Subcutaneous abdominal adipose tissue (tissue), 5 donors: ENCODE data around the gene MAGEB2.

Experiments used
- H3K27ac ChIP-seq: one replicate; pipeline ENCODE4 v1.7.0; 2013; ENCODE audit warnings: low read depth, mild to moderate bottlenecking, inconsistent platforms, low read length, moderate library complexity
- H3K27me3 ChIP-seq, 5 donors: one replicate each; pipeline ENCODE4 v1.7.0; 2013; ENCODE audit warnings: low read length in 5 of 5, inconsistent platforms in 1 of 5; ENCODE audit not compliant: control insufficient read depth in 5 of 5, insufficient read depth in 4 of 5
- H3K36me3 ChIP-seq, 5 donors: one replicate each; pipeline ENCODE4 v1.7.0; 2013; ENCODE audit warnings: low read length in 5 of 5; ENCODE audit not compliant: control insufficient read depth in 5 of 5, insufficient read depth in 5 of 5
- H3K4me1 ChIP-seq, 5 donors: one replicate each; pipeline ENCODE4 v1.7.0; 2013; ENCODE audit warnings: low read length in 5 of 5, mild to moderate bottlenecking in 3 of 5, moderate library complexity in 1 of 5; ENCODE audit not compliant: control insufficient read depth in 5 of 5, insufficient read depth in 5 of 5
- H3K4me3 ChIP-seq, 5 donors: one replicate each; pipeline ENCODE4 v1.7.0; 2013; ENCODE audit warnings: low read length in 5 of 5, low read depth in 1 of 5
- H3K9ac ChIP-seq, 5 donors: one replicate each; pipeline ENCODE4 v1.7.0; 2013; ENCODE audit warnings: low read length in 5 of 5, mild to moderate bottlenecking in 4 of 5, moderate library complexity in 3 of 5
- H3K9me3 ChIP-seq, 5 donors: one replicate each; pipeline ENCODE4 v1.7.0; 2013; ENCODE audit warnings: low read length in 5 of 5; ENCODE audit not compliant: control insufficient read depth in 5 of 5
- donor health status: healthy.
- donor health status: healthy.
- donor health status: healthy.
- donor health status: healthy.
- donor health status: healthy.

The MAGEB2 gene

GRCh38 chrX:30220661-30221060 is 5.3 kb downstream of the MAGEB2 start:
- Histone ChIP-seq H3K27ac (no peak overlapping the region), H3K36me3 (no peaks in the 10 kb centered on the region), H3K9me3 (no peaks in the 10 kb centered on the region), H3K4me1 (no peaks in the 10 kb centered on the region), H3K27me3 (peaks cover 0 to 6% (median 3%) of the 10 kb centered on the region in 5 donors), H3K4me3 (no peak overlapping the region), H3K9ac (no peak overlapping the region)

DNA sequence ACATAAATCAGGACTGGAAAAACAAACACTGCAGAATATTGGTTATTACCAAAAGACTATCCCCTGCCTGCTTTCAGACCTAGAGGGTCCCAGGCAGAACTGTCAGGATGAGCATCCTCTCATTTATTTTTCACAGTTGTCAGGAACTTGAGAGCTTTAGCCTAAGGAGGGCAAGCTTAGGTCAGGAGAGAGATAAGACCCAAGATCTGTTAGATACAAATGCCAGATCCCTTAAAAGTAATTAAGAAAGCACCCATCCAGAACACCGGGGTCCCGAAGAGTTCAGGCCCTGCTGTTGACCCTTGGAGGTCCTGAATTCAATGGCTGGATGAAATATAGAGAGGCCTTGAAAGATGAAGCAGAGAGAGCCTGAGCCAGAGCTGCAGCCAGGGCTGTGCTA is 9.2 kb downstream of the MAGEB2 start:
- no peak overlapping the region for H3K9ac ChIP-seq
- H3K36me3 ChIP-seq: no peaks in the 10 kb centered on the region

DNA sequence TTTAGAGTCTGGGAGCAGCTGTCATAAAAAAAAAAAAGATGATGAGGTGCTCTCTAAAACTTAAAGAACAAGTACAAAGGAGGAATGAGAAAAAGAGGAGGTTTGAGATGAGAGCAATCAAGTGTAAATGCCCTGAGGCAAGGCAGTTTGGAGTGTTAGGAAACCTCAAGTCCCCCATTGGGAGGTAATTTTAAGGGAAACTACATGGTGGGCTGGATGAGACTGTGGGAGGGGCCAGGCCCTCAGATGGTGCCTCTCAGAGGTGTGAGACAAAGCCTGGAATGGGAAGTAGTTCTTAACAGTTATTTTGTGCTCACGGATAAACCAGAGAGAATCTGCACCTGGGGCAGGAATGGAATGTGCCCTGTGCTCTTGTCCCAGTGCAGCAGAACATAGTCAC is 13.2 kb downstream of the MAGEB2 start:
- H3K4me3 ChIP-seq: no peak overlapping the region
- H3K27ac ChIP-seq: no peak overlapping the region
- no peaks in the 10 kb centered on the region for H3K36me3 ChIP-seq
- H3K27me3 ChIP-seq: peaks cover 0 to 7% (median 0%) of the 10 kb centered on the region in 5 donors
- no peak overlapping the region for H3K9ac ChIP-seq
- no peaks in the 10 kb centered on the region for H3K9me3 ChIP-seq
- no peaks in the 10 kb centered on the region for H3K4me1 ChIP-seq

More for the DNA sequence above, 9.2 kb downstream of the MAGEB2 start:
- H3K4me1 ChIP-seq: no peaks in the 10 kb centered on the region
- H3K27me3 ChIP-seq: peaks cover 0 to 12% (median 0%) of the 10 kb centered on the region in 5 donors
- H3K9me3 ChIP-seq: no peaks in the 10 kb centered on the region
- H3K27ac ChIP-seq: no peak overlapping the region
- no peak overlapping the region for H3K4me3 ChIP-seq

DNA sequence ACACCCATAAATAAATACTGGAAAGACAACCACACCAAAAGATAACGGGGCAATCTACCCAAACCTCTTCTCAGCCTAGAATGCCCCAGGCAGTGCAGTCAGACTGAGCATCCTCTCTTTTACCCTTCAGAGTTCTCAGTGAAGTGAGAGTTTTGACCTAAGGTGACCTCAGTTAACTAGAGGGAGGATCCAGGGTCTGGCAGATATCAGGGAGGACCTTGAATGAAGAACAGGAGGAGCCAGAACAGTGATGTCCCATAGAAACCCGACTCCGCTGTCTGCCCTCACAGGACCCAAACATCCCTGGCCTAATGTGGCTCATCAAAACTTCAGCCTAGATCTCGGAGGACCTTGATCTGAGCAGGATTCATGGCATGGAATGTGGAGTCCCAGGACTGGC is 15.0 kb downstream of the MAGEB2 start, which contains the start of gene MAGEB3:
Gene MAGEB3, plus strand, starts transcription at position 263 of the 400 bp plus-strand sequence. CDS start 5,268 bp downstream, outside the sequence.
- Histone ChIP-seq H3K36me3 (no peaks in the 10 kb centered on the region), H3K27ac (no peak within 1 kb of the TSS), H3K9ac (no peak within 1 kb of the TSS), H3K4me1 (no peaks in the 10 kb centered on the region), H3K4me3 (no peak within 1 kb of the TSS), H3K9me3 (no peaks in the 10 kb centered on the region), H3K27me3 (peaks cover 2 to 11% (median 7%) of the 10 kb centered on the region in 5 donors)

DNA sequence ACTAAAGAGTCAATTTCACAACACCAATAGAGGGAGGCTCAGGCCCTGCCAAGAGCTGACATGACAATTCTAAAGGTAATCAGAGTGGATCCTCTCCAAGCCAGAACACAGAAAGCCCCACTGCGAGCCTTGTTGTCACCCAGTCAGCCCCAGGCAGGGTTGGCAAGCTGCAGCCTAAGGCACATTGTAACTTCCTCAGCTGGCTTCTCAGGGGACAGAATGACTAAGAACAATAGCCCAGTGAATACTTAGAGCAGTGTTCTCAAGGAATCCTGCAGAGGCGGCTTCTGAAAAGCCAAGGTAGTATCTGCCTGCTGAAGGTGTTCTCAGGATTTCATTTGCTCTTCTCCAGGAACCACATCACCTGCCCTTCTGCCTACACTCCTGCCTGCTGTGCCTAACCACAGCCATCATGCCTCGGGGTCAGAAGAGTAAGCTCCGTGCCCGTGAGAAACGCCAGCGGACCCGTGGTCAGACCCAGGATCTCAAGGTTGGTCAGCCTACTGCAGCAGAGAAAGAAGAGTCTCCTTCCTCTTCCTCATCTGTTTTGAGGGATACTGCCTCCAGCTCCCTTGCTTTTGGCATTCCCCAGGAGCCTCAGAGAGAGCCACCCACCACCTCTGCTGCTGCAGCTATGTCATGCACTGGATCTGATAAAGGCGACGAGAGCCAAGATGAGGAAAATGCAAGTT is 26.5 kb downstream of the MAGEB2 start, which contains the start of gene MAGEB4:
Gene MAGEB4, plus strand, starts transcription at position 277 of the 692 bp plus-strand sequence. Its CDS starts 136 bp downstream, at position 413.
- Histone ChIP-seq H3K27me3 (peaks cover 3 to 23% (median 6%) of the 10 kb centered on the region in 5 donors), H3K9me3 (no peaks in the 10 kb centered on the region), H3K36me3 (no peaks in the 10 kb centered on the region), H3K27ac (no peak within 1 kb of the TSS), H3K4me3 (no peak within 1 kb of the TSS), H3K9ac (no peak within 1 kb of the TSS), H3K4me1 (no peaks in the 10 kb centered on the region)

- Histone ChIP-seq H3K36me3 (no peaks in the 10 kb centered on the region), H3K27me3 (peaks cover 0 to 13% (median 4%) of the 10 kb centered on the region in 5 donors), H3K4me1 (no peaks in the 10 kb centered on the region), H3K27ac (no peak within 1 kb of the TSS), H3K4me3 (no peak within 1 kb of the TSS), H3K9me3 (peaks cover 0 to 4% (median 0%) of the 10 kb centered on the region in 5 donors), H3K9ac (no peak within 1 kb of the TSS)
Observed at GRCh38 chrX:30246769-30247489, 31.6 kb downstream of the MAGEB2 start, which contains the start of gene MAGEB1. TSS of gene MAGEB1 (plus strand) at chrX:30247146. CDS start at chrX:30250494, 3,348 bp downstream.

- Histone ChIP-seq H3K4me1 (no peaks in the 10 kb centered on the region), H3K9me3 (peaks cover 0 to 4% (median 0%) of the 10 kb centered on the region in 5 donors), H3K9ac (no peak overlapping the region), H3K4me3 (no peak overlapping the region), H3K27ac (no peak overlapping the region), H3K27me3 (peaks cover 0 to 9% (median 6%) of the 10 kb centered on the region in 5 donors), H3K36me3 (no peaks in the 10 kb centered on the region)
Observed at GRCh38 chrX:30248854-30249253, 33.5 kb downstream of the MAGEB2 start.

DNA sequence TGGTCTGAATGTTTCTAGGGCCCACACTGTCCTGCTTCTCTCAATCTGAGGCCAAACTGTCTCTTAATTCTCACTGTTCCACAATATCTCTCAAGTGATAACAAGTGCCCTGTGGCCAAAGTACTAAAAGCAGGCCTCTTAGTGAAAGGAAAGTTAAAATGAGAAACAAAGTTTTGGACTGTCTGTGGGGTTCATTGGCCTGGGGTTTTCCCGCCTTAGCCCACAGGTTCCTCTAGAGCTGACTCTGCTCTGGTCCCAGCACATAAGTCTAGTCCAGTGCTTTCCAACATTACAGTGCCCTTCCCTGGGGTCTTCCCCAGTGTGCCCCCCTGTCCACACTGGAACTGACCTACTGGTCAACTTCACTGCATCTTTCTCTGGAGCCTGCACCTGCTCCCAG is 37.9 kb downstream of the MAGEB2 start:
- Histone ChIP-seq H3K36me3 (no peaks in the 10 kb centered on the region), H3K9me3 (peaks cover 0 to 7% (median 0%) of the 10 kb centered on the region in 5 donors), H3K27ac (no peak overlapping the region), H3K27me3 (peaks cover 0 to 11% (median 0%) of the 10 kb centered on the region in 5 donors), H3K9ac (no peak overlapping the region), H3K4me3 (no peak overlapping the region), H3K4me1 (no peaks in the 10 kb centered on the region)

GRCh38 chrX:30259927-30260326 is 44.6 kb downstream of the MAGEB2 start:
- H3K36me3 ChIP-seq: no peaks in the 10 kb centered on the region
- H3K4me1 ChIP-seq: no peaks in the 10 kb centered on the region
- H3K9me3 ChIP-seq: peaks cover 0 to 3% (median 0%) of the 10 kb centered on the region in 5 donors
- no peak overlapping the region for H3K27ac ChIP-seq
- no peak overlapping the region for H3K4me3 ChIP-seq
- H3K27me3 ChIP-seq: peaks cover 0 to 10% (median 0%) of the 10 kb centered on the region in 5 donors
- no peak overlapping the region for H3K9ac ChIP-seq

DNA sequence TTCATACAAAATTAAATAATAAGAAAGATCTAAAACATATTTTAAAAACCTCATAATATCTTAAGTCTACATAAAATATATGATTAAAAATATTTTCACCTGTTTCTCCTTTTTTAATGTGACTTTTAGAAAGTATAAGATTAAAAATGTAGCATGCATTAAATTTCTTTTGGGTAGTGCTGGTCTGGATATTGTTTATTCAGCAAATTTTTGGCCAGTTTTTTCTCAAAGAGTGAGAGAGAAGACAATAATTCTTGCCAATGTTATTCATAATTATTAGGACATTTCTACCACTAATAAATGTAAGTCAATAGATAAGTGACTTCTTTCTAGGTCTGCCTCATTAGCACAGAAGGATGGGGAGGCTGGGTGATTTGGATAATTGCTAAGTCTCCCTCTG is 45.6 kb downstream of the MAGEB2 start:
- H3K27ac ChIP-seq: no peak overlapping the region
- peaks cover 0 to 13% (median 0%) of the 10 kb centered on the region in 5 donors for H3K27me3 ChIP-seq

More for the DNA sequence above, 45.6 kb downstream of the MAGEB2 start:
- no peak overlapping the region for H3K4me3 ChIP-seq
- peaks cover 0 to 3% (median 0%) of the 10 kb centered on the region in 5 donors for H3K9me3 ChIP-seq
- no peak overlapping the region for H3K9ac ChIP-seq
- no peaks in the 10 kb centered on the region for H3K4me1 ChIP-seq
- H3K36me3 ChIP-seq: no peaks in the 10 kb centered on the region
